ENCODE measurements around the gene HGD.

GRCh38 chr3:120673116-120673515, 8.9 kb downstream of the HGD start:
- no peak for TF ChIP-seq POLR2A (IDR thresholded peaks at IDR 0.05)
- TF ChIP-seq, protein P1, sequence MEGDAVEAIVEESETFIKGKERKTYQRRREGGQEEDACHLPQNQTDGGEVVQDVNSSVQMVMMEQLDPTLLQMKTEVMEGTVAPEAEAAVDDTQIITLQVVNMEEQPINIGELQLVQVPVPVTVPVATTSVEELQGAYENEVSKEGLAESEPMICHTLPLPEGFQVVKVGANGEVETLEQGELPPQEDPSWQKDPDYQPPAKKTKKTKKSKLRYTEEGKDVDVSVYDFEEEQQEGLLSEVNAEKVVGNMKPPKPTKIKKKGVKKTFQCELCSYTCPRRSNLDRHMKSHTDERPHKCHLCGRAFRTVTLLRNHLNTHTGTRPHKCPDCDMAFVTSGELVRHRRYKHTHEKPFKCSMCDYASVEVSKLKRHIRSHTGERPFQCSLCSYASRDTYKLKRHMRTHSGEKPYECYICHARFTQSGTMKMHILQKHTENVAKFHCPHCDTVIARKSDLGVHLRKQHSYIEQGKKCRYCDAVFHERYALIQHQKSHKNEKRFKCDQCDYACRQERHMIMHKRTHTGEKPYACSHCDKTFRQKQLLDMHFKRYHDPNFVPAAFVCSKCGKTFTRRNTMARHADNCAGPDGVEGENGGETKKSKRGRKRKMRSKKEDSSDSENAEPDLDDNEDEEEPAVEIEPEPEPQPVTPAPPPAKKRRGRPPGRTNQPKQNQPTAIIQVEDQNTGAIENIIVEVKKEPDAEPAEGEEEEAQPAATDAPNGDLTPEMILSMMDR (IDR thresholded peaks at IDR 0.05), result no peak
